ENCODE results near the gene DOCK2.

Gene DOCK2

GRCh38 chr5:169880785-169881184, 243.7 kb downstream of the DOCK2 start:
- H3K4me1 ChIP-seq (ENCODE audit: insufficient read depth, low read length), result no peaks in the 10 kb centered on the region
- no peaks in the 10 kb centered on the region for H3K79me2 ChIP-seq (ENCODE audit: insufficient read depth, low read length)
- no peak for DNase-seq
- no peak overlapping the region for H3K9ac ChIP-seq (ENCODE audit: low read depth, low read length)
- ATAC-seq (ENCODE audit: insufficient read depth, low read depth), result no peak
- H3K27ac ChIP-seq (ENCODE audit: low read length), result no peak overlapping the region
- H3K9me3 ChIP-seq (ENCODE audit: insufficient read depth, low read length, severe bottlenecking), result no peaks in the 10 kb centered on the region
- no peaks in the 10 kb centered on the region for H3K27me3 ChIP-seq (ENCODE audit: insufficient read depth, low read length, poor library complexity)
- peaks cover 13% of the 10 kb centered on the region; the same call in 1 of the 2 replicates for H3K36me3 ChIP-seq (ENCODE audit: insufficient read depth, low read length)
- H3K4me3 ChIP-seq (ENCODE audit: low read depth in 1 of 2, low read length in 2 of 2), result no peak overlapping the region
- TF ChIP-seq CTCF (IDR thresholded peaks at IDR 0.05; ENCODE audit: borderline replicate concordance, extremely low read depth, low read length, poor library complexity, severe bottlenecking) (no peak), EZH2 (IDR thresholded peaks at IDR 0.05; ENCODE audit: borderline replicate concordance, low read depth, low read length, severe bottlenecking) (no peak)
- H2AFZ ChIP-seq (ENCODE audit: low read depth, low read length), result no peak overlapping the region
- no peak overlapping the region for H3K4me2 ChIP-seq (ENCODE audit: insufficient read depth, low read length)
- peaks cover 10% of the 10 kb centered on the region; the same call in 1 of the 2 replicates for H4K20me1 ChIP-seq (ENCODE audit: insufficient read depth, low read length)

GRCh38 chr5:169881702-169882303, 244.7 kb downstream of the DOCK2 start:
- Histone ChIP-seq H4K20me1 (ENCODE audit: insufficient read depth, low read length) (peaks cover 10% of the 10 kb centered on the region; the same call in 1 of the 2 replicates), H3K4me3 (ENCODE audit: low read depth in 1 of 2, low read length in 2 of 2) (no peak overlapping the region), H3K79me2 (ENCODE audit: insufficient read depth, low read length) (no peaks in the 10 kb centered on the region), H3K27ac (ENCODE audit: low read length) (no peak overlapping the region), H3K27me3 (ENCODE audit: insufficient read depth, low read length, poor library complexity) (no peaks in the 10 kb centered on the region), H3K36me3 (ENCODE audit: insufficient read depth, low read length) (peaks cover 13% of the 10 kb centered on the region; the same call in 1 of the 2 replicates), H3K4me1 (ENCODE audit: insufficient read depth, low read length) (no peaks in the 10 kb centered on the region), H3K9me3 (ENCODE audit: insufficient read depth, low read length, severe bottlenecking) (no peaks in the 10 kb centered on the region), H2AFZ (ENCODE audit: low read depth, low read length) (no peak overlapping the region), H3K9ac (ENCODE audit: low read depth, low read length) (no peak overlapping the region), H3K4me2 (ENCODE audit: insufficient read depth, low read length) (no peak overlapping the region)
- ATAC-seq (ENCODE audit: insufficient read depth, low read depth) (no peak), DNase-seq (no peak)
- no peak for TF ChIP-seq EZH2 (IDR thresholded peaks at IDR 0.05; ENCODE audit: borderline replicate concordance, low read depth, low read length, severe bottlenecking)
- no peak for TF ChIP-seq CTCF (IDR thresholded peaks at IDR 0.05; ENCODE audit: borderline replicate concordance, extremely low read depth, low read length, poor library complexity, severe bottlenecking)

- no peak overlapping the region for H3K9ac ChIP-seq (ENCODE audit: low read depth, low read length)
- no peak for ATAC-seq (ENCODE audit: insufficient read depth, low read depth)
- no peaks in the 10 kb centered on the region for H3K27me3 ChIP-seq (ENCODE audit: insufficient read depth, low read length, poor library complexity)
- H4K20me1 ChIP-seq (ENCODE audit: insufficient read depth, low read length), result peaks cover 8% of the 10 kb centered on the region; the same call in 1 of the 2 replicates
- H3K4me1 ChIP-seq (ENCODE audit: insufficient read depth, low read length), result no peaks in the 10 kb centered on the region
- no peak overlapping the region for H3K4me3 ChIP-seq (ENCODE audit: low read depth in 1 of 2, low read length in 2 of 2)
- H2AFZ ChIP-seq (ENCODE audit: low read depth, low read length), result no peak overlapping the region
- no peak for DNase-seq
- no peak overlapping the region for H3K4me2 ChIP-seq (ENCODE audit: insufficient read depth, low read length)
- H3K9me3 ChIP-seq (ENCODE audit: insufficient read depth, low read length, severe bottlenecking), result no peaks in the 10 kb centered on the region
- H3K27ac ChIP-seq (ENCODE audit: low read length), result no peak overlapping the region
- no peak for TF ChIP-seq EZH2 (IDR thresholded peaks at IDR 0.05; ENCODE audit: borderline replicate concordance, low read depth, low read length, severe bottlenecking)
- TF ChIP-seq CTCF (IDR thresholded peaks at IDR 0.05; ENCODE audit: borderline replicate concordance, extremely low read depth, low read length, poor library complexity, severe bottlenecking), result no peak
- H3K79me2 ChIP-seq (ENCODE audit: insufficient read depth, low read length), result no peaks in the 10 kb centered on the region
- peaks cover 10% of the 10 kb centered on the region; the same call in 1 of the 2 replicates for H3K36me3 ChIP-seq (ENCODE audit: insufficient read depth, low read length)
Observed at GRCh38 chr5:169886033-169886432, 249.0 kb downstream of the DOCK2 start.
